Measurements from ENCODE around the gene FARP2.
"Not testable (repeated sequence)": the region's sequence is repeated elsewhere in the genome, so short reads cannot be mapped to it uniquely, and the experiment has no call there.

DNA sequence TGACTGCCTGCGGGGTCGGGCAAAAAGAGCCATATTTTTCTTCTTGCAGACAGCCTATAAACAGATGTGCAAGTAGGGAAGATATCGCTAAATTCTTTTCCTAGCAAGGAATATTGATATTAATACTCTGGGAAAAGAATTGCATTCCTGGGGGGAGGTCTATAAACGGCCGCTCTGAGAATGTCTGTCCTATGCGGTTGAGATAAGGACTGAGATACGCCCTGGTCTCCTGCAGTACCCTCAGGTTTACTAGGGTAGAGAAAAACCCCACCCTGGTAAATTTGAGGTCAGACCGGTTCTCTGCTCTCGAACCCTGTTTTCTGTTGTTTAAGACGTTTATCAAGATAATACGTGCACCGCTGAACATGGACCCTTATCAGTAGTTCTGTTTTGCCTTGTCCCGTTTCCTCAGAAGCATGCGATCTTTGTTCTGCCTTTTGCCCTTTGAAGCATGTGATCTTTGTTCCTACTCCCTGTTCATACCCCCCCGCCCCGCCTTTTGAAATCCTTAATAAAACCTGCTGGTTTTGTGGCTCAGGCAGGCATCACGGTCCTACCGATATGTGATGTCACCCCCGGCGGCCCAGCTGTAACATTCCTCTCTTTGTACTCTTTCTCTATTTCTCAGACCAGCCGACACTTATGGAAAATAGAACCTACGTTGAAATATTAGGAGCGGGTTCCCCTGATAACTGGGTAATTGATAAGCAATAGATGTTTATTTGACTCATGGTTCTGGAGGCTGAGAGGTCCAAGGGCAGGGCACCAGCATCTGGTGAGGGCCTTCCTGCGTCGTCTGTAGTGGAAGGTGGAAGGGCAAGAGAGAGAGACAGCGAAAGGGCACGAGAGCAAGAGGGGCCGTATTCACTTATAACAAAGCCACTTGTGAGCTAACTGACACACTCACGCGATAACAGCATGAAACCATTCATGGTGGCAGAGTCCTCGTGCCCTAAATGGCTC lies 170.0 kb downstream of the FARP2 start:
- not testable (repeated sequence) for TF ChIP-seq CTCF (conservative IDR thresholded peaks at IDR 0.05); EZH2 (IDR thresholded peaks at IDR 0.05; ENCODE audit: low read depth)

Measured in PC-9 (cell line).